HG03064 (cell line): ENCODE measurements around the gene CLK1.

Experiments
- ATAC-seq: cut with Tn5 transposase; IDR thresholded peaks from one replicate; pipeline ENCODE4 v1.9.1; 2021; ENCODE audit warnings: low read depth; ENCODE audit not compliant: unreplicated experiment

CLK1 gene

GRCh38 chr2:200812122-200813022, 52.1 kb downstream of the CLK1 start:
- ATAC-seq: peak; percentile 38

GRCh38 chr2:200811333-200812121, 52.9 kb downstream of the CLK1 start, which contains the start of gene BZW1:
Gene BZW1, plus strand, starts transcription at chr2:200811910. Its CDS starts 1,308 bp downstream, at chr2:200813218.
- peak; percentile 80 for ATAC-seq

- no peak for ATAC-seq
Measured at GRCh38 chr2:200810998-200811332, 53.5 kb downstream of the CLK1 start.

- ATAC-seq: no peak
Measured at GRCh38 chr2:200810252-200810997, 54.0 kb downstream of the CLK1 start.

- no peak for ATAC-seq
Measured at GRCh38 chr2:200809506-200810251, 54.8 kb downstream of the CLK1 start.
